Mesodermal cell (in vitro differentiated cells): ENCODE data around the gene CNKSR3.

Experiments
- H3K27ac ChIP-seq: 2 replicates; pipeline ENCODE4 v1.7.0; 2013; ENCODE audit warnings: mild to moderate bottlenecking, low read depth, low read length, moderate library complexity; ENCODE audit not compliant: severe bottlenecking
- H3K36me3 ChIP-seq: 2 replicates; pipeline ENCODE4 v1.7.1; 2013; ENCODE audit warnings: mild to moderate bottlenecking, low read length, moderate library complexity; ENCODE audit not compliant: control insufficient read depth, insufficient read depth
- H3K4me1 ChIP-seq: one replicate; pipeline ENCODE4 v1.7.1; 2013; ENCODE audit warnings: mild to moderate bottlenecking, low read length; ENCODE audit not compliant: insufficient read depth, control insufficient read depth, poor library complexity, severe bottlenecking
- H3K4me3 ChIP-seq: 2 replicates; pipeline ENCODE4 v1.7.0; 2013; ENCODE audit warnings: low read length, control low read depth, mild to moderate bottlenecking; ENCODE audit not compliant: insufficient read depth, poor library complexity, severe bottlenecking; ENCODE audit errors: extremely low read depth
- H3K9me3 ChIP-seq: 2 replicates; pipeline ENCODE4 v1.7.1; 2013; ENCODE audit warnings: mild to moderate bottlenecking, low read length, moderate library complexity; ENCODE audit not compliant: control insufficient read depth
- WGBS, 2 experiments: methylation state at CpG; one replicate each; pipeline ENCODE4 v1.1.5; 2013; ENCODE audit warnings: missing lambda C conversion rate in 2 of 2; ENCODE audit not compliant: insufficient coverage in 2 of 2; 5-methylcytosine and 5-hydroxymethylcytosine counted together

CNKSR3 gene

GRCh38 chr6:154411076-154411475 lies 99.4 kb downstream of the CNKSR3 start:
- Histone ChIP-seq H3K4me3 (no peak overlapping the region), H3K4me1 (peaks cover 13% of the 10 kb centered on the region), H3K36me3 (peaks cover 16% of the 10 kb centered on the region), H3K27ac (peak overlapping the region; percentile 77), H3K9me3 (no peaks in the 10 kb centered on the region)
- WGBS, 2 experiments, result 97 to 100% methylated on average over 1 to 4 of the region's 5 CpGs

GRCh38 chr6:154410619-154411072 lies 99.8 kb downstream of the CNKSR3 start:
- 81 to 85% methylated on average over 5 to 7 of the region's 8 CpGs for WGBS, 2 experiments
- Histone ChIP-seq H3K4me1 (peaks cover 13% of the 10 kb centered on the region), H3K9me3 (no peaks in the 10 kb centered on the region), H3K36me3 (peaks cover 19% of the 10 kb centered on the region), H3K4me3 (no peak overlapping the region), H3K27ac (peak overlapping the region; percentile 77)

GRCh38 chr6:154408891-154409500 lies 101.5 kb downstream of the CNKSR3 start:
- Histone ChIP-seq H3K9me3 (no peaks in the 10 kb centered on the region), H3K4me1 (peaks cover 13% of the 10 kb centered on the region), H3K27ac (no peak overlapping the region), H3K36me3 (peaks cover 18% of the 10 kb centered on the region), H3K4me3 (no peak overlapping the region)
- 90 to 92% methylated on average over 3 to 4 of the region's 4 CpGs for WGBS, 2 experiments

- Histone ChIP-seq H3K4me1 (peaks cover 13% of the 10 kb centered on the region), H3K4me3 (no peak overlapping the region), H3K36me3 (peaks cover 7% of the 10 kb centered on the region), H3K9me3 (no peaks in the 10 kb centered on the region), H3K27ac (no peak overlapping the region)
- WGBS, 2 experiments, result 60 to 94% methylated on average over 1 to 5 of the region's 5 CpGs
Measured at GRCh38 chr6:154407440-154407839, 103.0 kb downstream of the CNKSR3 start.

- H3K4me1 ChIP-seq, result peaks cover 13% of the 10 kb centered on the region
- H3K4me3 ChIP-seq, result no peak overlapping the region
- 94 to 95% methylated on average over 4 to 8 of the region's 10 CpGs for WGBS, 2 experiments
- no peak overlapping the region for H3K27ac ChIP-seq
- peaks cover 7% of the 10 kb centered on the region for H3K36me3 ChIP-seq
- H3K9me3 ChIP-seq, result no peaks in the 10 kb centered on the region
Measured at GRCh38 chr6:154406869-154407268, 103.6 kb downstream of the CNKSR3 start.

- H3K4me3 ChIP-seq, result no peak overlapping the region
- 90 to 94% methylated on average over 13 to 19 of the region's 20 CpGs for WGBS, 2 experiments
- H3K9me3 ChIP-seq, result no peaks in the 10 kb centered on the region
- H3K36me3 ChIP-seq, result peaks cover 9% of the 10 kb centered on the region
- peaks cover 13% of the 10 kb centered on the region for H3K4me1 ChIP-seq
- H3K27ac ChIP-seq, result no peak overlapping the region
Measured at GRCh38 chr6:154406301-154406700, 104.2 kb downstream of the CNKSR3 start.

GRCh38 chr6:154404791-154405400 lies 105.6 kb downstream of the CNKSR3 start:
- 83% methylated on average over 1 of the region's 6 CpGs; no CpG with 5 or more reads in 1 of the 2 experiments for WGBS, 2 experiments
- Histone ChIP-seq H3K4me1 (peaks cover 3% of the 10 kb centered on the region), H3K36me3 (peaks cover 14% of the 10 kb centered on the region), H3K9me3 (no peaks in the 10 kb centered on the region), H3K27ac (no peak overlapping the region), H3K4me3 (no peak overlapping the region)

GRCh38 chr6:154403788-154404187 lies 106.7 kb downstream of the CNKSR3 start:
- no peak overlapping the region for H3K4me3 ChIP-seq
- WGBS, 2 experiments, result 89 to 93% methylated on average over 4 of the region's 4 CpGs
- no peak overlapping the region for H3K27ac ChIP-seq
- H3K4me1 ChIP-seq, result peaks cover 12% of the 10 kb centered on the region
- H3K36me3 ChIP-seq, result peaks cover 14% of the 10 kb centered on the region
- H3K9me3 ChIP-seq, result no peaks in the 10 kb centered on the region

GRCh38 chr6:154402081-154402780 lies 108.3 kb downstream of the CNKSR3 start:
- H3K4me1 ChIP-seq, result peaks cover 12% of the 10 kb centered on the region
- H3K36me3 ChIP-seq, result peaks cover 17% of the 10 kb centered on the region
- H3K9me3 ChIP-seq, result no peaks in the 10 kb centered on the region
- 100% methylated on average over 2 to 3 of the region's 6 CpGs for WGBS, 2 experiments
- no peak overlapping the region for H3K27ac ChIP-seq
- H3K4me3 ChIP-seq, result no peak overlapping the region

GRCh38 chr6:154399097-154399496 lies 111.4 kb downstream of the CNKSR3 start:
- Histone ChIP-seq H3K4me1 (peaks cover 12% of the 10 kb centered on the region), H3K4me3 (no peak overlapping the region), H3K36me3 (peaks cover 10% of the 10 kb centered on the region), H3K27ac (peak overlapping the region; percentile 41), H3K9me3 (no peaks in the 10 kb centered on the region)
- WGBS, 2 experiments, result 73 to 96% methylated on average over 3 of the region's 5 CpGs
